Nephron (organoid): ENCODE measurements around the gene NFATC2.
"Not testable (repeated sequence)": the region's sequence is repeated elsewhere in the genome, so short reads cannot be mapped to it uniquely, and the experiment has no call there.

Experiments used
- H3K27ac Mint-ChIP-seq, 3 experiments: 2 replicates each; pipeline ENCODE4 v1.8.0; 2020; ENCODE audit warnings: mixed read lengths in 3 of 3, mild to moderate bottlenecking in 2 of 3, moderate library complexity in 1 of 3
- H3K27me3 Mint-ChIP-seq: 2 replicates; pipeline ENCODE4 v1.8.0; 2021; ENCODE audit warnings: low read depth, mild to moderate bottlenecking, moderate library complexity, mixed read lengths
- H3K36me3 Mint-ChIP-seq: 2 replicates; pipeline ENCODE4 v1.8.0; 2020; ENCODE audit warnings: low read depth, mixed read lengths
- H3K4me1 Mint-ChIP-seq: 2 replicates; pipeline ENCODE4 v1.8.0; 2020; ENCODE audit warnings: mixed read lengths
- H3K4me3 Mint-ChIP-seq, 3 experiments: 2 replicates each; pipeline ENCODE4 v1.8.0; 2020; ENCODE audit warnings: mild to moderate bottlenecking in 3 of 3, mixed read lengths in 3 of 3, moderate library complexity in 2 of 3
- H3K9me3 Mint-ChIP-seq: 2 replicates; pipeline ENCODE4 v1.8.0; 2020; ENCODE audit warnings: mixed read lengths
- CTCF ChIP-seq, 3 experiments: fragments of 200-600 bp; sonication (generic); IDR thresholded peaks; one replicate each; pipeline ENCODE4 v1.5.0; 2021; ENCODE audit warnings: antibody characterized with exemption in 3 of 3; ENCODE audit not compliant: unreplicated experiment in 3 of 3

The NFATC2 gene

DNA sequence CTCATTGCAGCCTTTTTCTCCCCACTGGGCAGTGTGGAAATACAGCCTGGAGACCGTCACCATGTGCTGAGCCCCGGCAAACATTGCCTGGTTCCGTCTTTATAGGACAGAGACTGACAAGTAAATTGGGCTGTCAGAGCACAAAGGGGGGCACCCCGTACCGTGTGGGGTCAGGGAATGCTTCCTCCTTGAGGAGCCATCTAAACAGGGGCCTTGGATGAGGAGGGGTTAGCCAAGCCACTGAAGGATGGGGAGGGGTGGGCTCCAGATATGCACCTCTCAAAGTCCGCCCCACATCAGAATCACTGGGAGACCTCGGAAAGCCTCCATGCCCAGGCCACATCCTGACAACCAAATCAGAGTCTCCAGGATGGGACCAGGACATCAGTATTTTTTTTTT, 73.9 kb downstream of the NFATC2 start:
- Mint-ChIP-seq H3K9me3 (no peaks in the 10 kb centered on the region), H3K4me1 (peaks cover 32% of the 10 kb centered on the region), H3K4me3 (no peak overlapping the region), H3K27ac (no peak overlapping the region), H3K36me3 (no peaks in the 10 kb centered on the region), H3K27me3 (peaks cover 6% of the 10 kb centered on the region)
- TF ChIP-seq CTCF (IDR thresholded peaks at IDR 0.05; ENCODE audit: unreplicated experiment in 3 of 3) = no peak

- Mint-ChIP-seq H3K27me3 (peaks cover 6% of the 10 kb centered on the region), H3K4me3 (no peak overlapping the region), H3K36me3 (no peaks in the 10 kb centered on the region), H3K27ac (peak overlapping the region in 1 of 3 experiments; percentile 24), H3K4me1 (peaks cover 38% of the 10 kb centered on the region), H3K9me3 (no peaks in the 10 kb centered on the region)
- no peak for TF ChIP-seq CTCF (IDR thresholded peaks at IDR 0.05; ENCODE audit: unreplicated experiment in 3 of 3)
Measured at GRCh38 chr20:51467956-51468626, 74.4 kb downstream of the NFATC2 start.

DNA sequence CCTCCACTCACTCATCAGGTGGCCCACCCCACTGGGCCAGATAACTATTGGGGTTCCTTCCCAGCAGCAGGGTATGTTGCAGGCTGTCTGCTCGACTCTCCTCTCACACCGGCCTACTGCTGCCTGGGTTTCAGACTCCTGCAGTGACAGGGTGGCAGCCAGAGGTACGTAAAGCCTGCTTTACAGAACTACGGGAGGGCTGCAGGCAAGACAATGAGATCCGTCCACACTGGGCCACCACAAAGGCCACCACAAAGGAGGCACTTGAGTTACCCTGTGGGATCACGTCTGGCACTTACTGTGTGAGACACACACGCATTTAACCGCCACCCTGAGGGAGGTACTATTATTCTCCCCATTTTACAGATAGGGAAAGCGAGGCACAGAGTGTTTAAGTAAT, 78.5 kb downstream of the NFATC2 start:
- no peaks in the 10 kb centered on the region for H3K9me3 Mint-ChIP-seq
- H3K27ac Mint-ChIP-seq = peak overlapping the region in 2 of 3 experiments; percentile 83 to 92
- peaks cover 10% of the 10 kb centered on the region for H3K27me3 Mint-ChIP-seq
- no peaks in the 10 kb centered on the region for H3K36me3 Mint-ChIP-seq
- peaks cover 38% of the 10 kb centered on the region for H3K4me1 Mint-ChIP-seq
- H3K4me3 Mint-ChIP-seq = no peak overlapping the region
- no peak for TF ChIP-seq CTCF (IDR thresholded peaks at IDR 0.05; ENCODE audit: unreplicated experiment in 3 of 3)

DNA sequence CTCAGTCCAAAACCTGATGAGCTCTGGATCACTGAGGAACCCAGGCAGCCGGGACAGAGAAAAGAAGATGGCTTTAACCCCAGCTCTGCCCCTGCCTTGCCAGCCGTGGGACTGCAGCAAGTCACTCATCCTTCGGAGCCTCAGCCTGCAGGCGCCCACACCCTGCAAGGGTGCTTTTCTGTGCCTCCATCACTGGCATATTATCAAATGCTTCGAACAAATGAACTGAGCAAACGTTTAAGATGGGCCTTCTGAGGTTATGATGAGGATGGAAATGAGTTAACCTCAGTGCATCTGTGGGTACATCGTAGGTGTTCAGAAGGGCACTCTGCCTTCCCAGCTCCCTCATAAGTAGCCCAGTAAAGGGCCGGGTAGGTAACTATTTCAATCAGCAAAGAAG, 79.0 kb downstream of the NFATC2 start:
- no peak overlapping the region for H3K4me3 Mint-ChIP-seq
- peaks cover 10% of the 10 kb centered on the region for H3K27me3 Mint-ChIP-seq
- H3K36me3 Mint-ChIP-seq = no peaks in the 10 kb centered on the region

DNA sequence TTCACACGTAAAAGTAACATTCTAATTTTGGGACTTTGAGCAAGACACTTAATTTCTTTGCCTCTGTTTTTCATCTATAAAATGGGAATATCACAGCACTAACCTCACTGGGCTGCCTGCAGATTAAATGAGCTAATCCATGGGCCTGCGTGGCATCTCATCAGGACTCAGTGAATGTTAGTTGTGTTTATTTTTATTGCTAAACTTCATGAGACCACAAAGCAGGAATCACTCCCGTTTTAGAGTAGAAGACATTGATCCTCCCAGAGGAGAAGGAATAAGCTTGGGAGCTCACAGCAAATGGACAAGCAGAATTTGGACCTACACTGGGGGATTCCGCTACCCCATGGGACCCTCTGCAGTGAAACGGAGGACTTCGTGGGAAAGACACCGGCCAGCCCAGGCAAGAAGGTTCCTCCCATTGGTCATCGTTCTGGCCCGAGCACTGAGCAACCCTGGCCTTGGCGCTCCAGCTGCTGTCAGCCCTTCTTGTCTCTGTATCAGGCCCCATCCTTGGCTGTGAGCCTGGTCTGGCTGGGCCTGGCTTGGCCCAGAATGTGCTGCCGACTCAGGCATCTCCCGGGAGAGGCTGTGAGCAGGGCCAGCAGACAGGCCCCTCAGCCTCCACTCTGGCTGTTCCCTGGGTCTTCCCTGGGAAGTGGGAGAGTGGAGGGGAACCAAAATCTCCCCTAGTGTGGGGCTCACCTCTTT, 79.8 kb downstream of the NFATC2 start:
- peaks cover 10% of the 10 kb centered on the region for H3K27me3 Mint-ChIP-seq
- H3K4me1 Mint-ChIP-seq = peaks cover 34% of the 10 kb centered on the region
- no peak overlapping the region for H3K4me3 Mint-ChIP-seq
- TF ChIP-seq CTCF (IDR thresholded peaks at IDR 0.05; ENCODE audit: unreplicated experiment in 3 of 3) = no peak
- peak overlapping the region; percentile 40 to 92 (median 83) for H3K27ac Mint-ChIP-seq
- H3K36me3 Mint-ChIP-seq = no peaks in the 10 kb centered on the region
- no peaks in the 10 kb centered on the region for H3K9me3 Mint-ChIP-seq

More for the DNA sequence above, 79.0 kb downstream of the NFATC2 start:
- Mint-ChIP-seq H3K27ac (peak overlapping the region in 2 of 3 experiments; percentile 83 to 92), H3K4me1 (peaks cover 38% of the 10 kb centered on the region), H3K9me3 (no peaks in the 10 kb centered on the region)
- no peak for TF ChIP-seq CTCF (IDR thresholded peaks at IDR 0.05; ENCODE audit: unreplicated experiment in 3 of 3)

DNA sequence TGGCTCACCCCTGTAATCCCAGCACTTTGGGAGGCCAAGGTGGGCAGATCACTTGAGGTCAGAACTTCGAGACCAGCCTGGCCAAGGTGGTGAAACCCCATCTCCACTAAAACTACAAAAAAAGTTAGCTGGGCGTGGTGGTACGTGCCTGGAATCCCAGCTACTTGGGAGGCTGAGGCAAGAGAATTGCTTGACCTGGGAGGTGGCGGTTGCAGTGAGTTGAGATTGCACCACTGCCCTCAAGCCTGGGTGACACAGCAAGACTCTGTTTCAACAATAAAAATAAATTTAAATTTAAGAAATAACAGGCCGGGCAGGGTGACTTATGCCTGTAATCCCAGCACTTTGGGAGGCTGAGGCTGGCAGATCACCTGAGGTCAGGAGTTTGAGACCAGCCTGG, 80.7 kb downstream of the NFATC2 start:
- not testable (repeated sequence) for H3K36me3 Mint-ChIP-seq, H3K9me3 Mint-ChIP-seq, H3K4me3 Mint-ChIP-seq
- peak overlapping the region in 1 of 3 experiments; percentile 59 for H3K27ac Mint-ChIP-seq
- peaks cover 39% of the 10 kb centered on the region for H3K4me1 Mint-ChIP-seq
- H3K27me3 Mint-ChIP-seq = peaks cover 10% of the 10 kb centered on the region
